Glomerular endothelial cell (primary cell): Measurements from ENCODE around the gene TLCD3B. TPM values are rescaled to one million over a fixed set of nuclear protein-coding genes. Genes with fewer than 3 reads are reported as not detected.

Source experiments
- DNase-seq: peaks from one replicate; pipeline ENCODE4 v3.0.0-alpha.2; 2011; ENCODE audit warnings: low read depth, low spot score; ENCODE audit errors: extremely low read depth
- total RNA-seq: library from RNA; depleted of rRNA; stranded (reverse); fragments of >200 nt; gene quantifications from 2 replicates; pipeline ENCODE4 v1.2.3, GENCODE V29; 2015

The TLCD3B gene
- total RNA-seq, 1 donor from 2014 or later: 0.82 TPM

- DNase-seq: no peak
Observed at GRCh38 chr16:29991571-29991904, 39.5 kb downstream of the TLCD3B start.

DNA sequence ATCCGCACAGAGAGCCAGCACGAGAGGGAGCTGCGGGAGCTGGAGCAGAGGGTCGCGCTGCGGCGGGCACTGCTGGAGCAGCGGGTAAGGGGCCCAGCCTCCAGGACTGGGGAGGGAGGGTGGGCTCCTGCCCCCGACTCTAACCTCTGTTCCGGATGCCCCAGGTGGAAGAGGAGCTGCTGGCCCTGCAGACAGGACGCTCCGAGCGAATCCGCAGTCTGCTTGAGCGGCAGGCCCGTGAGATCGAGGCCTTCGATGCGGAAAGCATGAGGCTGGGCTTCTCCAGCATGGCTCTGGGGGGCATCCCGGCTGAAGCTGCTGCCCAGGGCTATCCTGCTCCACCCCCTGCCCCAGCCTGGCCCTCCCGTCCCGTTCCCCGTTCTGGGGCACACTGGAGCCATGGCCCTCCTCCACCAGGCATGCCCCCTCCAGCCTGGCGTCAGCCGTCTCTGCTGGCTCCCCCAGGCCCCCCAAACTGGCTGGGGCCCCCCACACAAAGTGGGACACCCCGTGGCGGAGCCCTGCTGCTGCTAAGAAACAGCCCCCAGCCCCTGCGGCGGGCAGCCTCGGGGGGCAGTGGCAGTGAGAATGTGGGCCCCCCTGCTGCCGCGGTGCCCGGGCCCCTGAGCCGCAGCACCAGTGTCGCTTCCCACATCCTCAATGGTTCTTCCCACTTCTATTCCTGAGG is 40.0 kb downstream of the TLCD3B start:
- DNase-seq: no peak

- no peak for DNase-seq
Observed at GRCh38 chr16:29990034-29990433, 41.0 kb downstream of the TLCD3B start.

DNA sequence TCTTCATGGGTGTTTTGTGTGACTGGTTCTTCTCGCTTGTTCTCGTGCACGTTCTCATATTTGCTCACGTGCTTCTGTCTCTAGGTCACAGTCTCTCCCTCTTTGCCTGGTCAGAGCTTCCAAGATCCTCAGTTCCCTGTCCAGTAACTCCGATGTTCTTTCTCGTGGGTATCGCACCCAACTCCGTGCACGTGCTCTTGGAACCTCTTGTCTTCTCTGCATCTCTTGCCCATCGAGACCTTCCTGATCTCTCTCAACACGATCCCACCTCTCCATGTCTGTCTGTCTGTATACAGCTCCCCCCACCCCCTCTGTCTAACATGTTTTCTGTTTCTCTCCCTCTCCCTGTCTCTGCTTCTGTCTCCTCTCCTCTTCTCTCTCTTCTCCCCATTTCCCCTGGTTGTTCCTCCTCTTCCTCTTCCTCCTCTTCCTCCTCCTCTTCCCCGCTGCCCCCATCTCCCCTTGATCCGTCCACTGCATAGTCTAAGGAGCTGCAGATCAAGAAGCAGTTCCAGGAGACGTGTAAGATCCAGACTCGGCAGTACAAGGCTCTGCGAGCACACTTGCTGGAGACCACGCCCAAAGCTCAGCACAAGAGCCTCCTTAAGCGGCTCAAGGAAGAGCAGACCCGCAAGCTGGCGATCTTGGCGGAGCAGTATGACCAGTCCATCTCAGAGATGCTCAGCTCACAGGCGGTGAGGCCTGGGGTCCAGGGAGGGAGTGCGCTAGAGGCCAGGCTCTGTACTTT is 41.8 kb downstream of the TLCD3B start:
- DNase-seq: no peak

DNA sequence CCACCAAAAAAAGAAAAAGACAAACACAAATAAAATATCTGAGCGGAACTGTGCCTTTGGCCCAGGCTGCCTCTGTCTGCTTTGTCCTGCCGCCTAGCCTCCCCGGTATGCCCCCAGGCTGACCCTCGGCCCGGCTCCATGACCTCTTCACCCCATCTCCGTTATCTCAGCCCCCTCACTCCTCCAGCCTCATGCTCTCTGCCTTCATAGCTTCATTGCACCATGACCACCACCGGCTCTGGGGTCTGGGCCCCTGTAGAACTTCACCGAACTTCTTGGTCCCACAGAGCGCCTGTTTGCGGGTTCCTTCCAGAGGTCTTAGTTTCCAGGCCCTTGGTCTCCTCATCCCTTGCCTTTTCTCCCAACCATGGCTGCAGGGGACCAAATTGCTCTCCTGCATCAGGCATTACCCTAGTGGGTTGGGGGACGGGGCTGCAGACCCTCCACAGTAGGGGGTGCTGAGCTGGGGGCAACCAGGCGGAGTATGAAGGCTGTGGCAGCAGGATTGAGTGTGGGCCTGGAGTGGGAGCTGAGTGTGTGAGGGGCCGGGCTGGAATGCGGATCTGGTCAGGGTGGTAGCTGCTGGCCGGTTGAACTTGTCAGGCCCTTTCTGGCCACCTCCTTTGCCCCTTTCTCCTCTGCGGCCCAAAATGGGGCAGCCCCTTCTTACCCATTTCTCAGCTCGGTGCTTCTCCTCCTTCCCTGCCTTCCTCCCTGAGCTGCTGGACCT is 42.6 kb downstream of the TLCD3B start:
- DNase-seq: no peak

DNA sequence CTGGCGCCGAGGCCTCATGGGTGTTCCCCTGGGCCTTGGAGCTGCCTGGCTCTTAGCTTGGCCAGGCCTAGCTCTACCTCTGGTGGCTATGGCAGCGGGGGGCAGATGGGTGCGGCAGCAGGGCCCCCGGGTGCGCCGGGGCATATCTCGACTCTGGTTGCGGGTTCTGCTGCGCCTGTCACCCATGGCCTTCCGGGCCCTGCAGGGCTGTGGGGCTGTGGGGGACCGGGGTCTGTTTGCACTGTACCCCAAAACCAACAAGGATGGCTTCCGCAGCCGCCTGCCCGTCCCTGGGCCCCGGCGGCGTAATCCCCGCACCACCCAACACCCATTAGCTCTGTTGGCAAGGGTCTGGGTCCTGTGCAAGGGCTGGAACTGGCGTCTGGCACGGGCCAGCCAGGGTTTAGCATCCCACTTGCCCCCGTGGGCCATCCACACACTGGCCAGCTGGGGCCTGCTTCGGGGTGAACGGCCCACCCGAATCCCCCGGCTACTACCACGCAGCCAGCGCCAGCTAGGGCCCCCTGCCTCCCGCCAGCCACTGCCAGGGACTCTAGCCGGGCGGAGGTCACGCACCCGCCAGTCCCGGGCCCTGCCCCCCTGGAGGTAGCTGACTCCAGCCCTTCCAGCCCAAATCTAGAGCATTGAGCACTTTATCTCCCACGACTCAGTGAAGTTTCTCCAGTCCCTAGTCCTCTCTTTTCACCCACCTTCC is 43.5 kb downstream of the TLCD3B start:
- DNase-seq: no peak

GRCh38 chr16:29986931-29987330 is 44.1 kb downstream of the TLCD3B start:
- no peak for DNase-seq

DNA sequence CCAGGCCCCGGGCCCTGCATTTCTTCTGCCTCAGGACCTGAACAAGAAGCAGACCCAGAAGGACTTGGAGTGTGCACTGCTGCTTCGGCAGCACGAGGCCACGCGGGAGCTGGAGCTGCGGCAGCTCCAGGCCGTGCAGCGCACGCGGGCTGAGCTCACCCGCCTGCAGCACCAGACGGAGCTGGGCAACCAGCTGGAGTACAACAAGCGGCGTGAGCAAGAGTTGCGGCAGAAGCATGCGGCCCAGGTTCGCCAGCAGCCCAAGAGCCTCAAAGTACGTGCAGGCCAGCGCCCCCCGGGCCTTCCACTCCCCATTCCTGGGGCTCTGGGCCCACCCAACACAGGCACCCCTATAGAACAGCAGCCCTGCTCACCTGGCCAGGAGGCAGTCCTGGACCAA is 44.8 kb downstream of the TLCD3B start:
- no peak for DNase-seq

DNA sequence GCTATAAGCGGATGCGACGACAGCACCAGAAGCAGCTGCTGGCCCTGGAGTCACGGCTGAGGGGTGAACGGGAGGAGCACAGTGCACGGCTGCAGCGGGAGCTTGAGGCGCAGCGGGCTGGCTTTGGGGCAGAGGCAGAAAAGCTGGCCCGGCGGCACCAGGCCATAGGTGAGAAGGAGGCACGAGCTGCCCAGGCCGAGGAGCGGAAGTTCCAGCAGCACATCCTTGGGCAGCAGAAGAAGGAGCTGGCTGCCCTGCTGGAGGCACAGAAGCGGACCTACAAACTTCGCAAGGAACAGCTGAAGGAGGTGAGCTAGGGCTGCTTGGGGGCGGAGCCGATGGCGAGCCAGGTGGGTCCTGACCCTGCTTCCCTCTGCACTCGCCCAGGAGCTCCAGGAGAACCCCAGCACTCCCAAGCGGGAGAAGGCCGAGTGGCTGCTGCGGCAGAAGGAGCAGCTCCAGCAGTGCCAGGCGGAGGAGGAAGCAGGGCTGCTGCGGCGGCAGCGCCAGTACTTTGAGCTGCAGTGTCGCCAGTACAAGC is 45.7 kb downstream of the TLCD3B start:
- no peak for DNase-seq

- no peak for DNase-seq
Observed at GRCh38 chr16:29984764-29985147, 46.3 kb downstream of the TLCD3B start.

GRCh38 chr16:29984137-29984763 is 46.8 kb downstream of the TLCD3B start:
- DNase-seq: no peak

- DNase-seq: no peak
Observed at GRCh38 chr16:29983420-29984136, 47.5 kb downstream of the TLCD3B start.

DNA sequence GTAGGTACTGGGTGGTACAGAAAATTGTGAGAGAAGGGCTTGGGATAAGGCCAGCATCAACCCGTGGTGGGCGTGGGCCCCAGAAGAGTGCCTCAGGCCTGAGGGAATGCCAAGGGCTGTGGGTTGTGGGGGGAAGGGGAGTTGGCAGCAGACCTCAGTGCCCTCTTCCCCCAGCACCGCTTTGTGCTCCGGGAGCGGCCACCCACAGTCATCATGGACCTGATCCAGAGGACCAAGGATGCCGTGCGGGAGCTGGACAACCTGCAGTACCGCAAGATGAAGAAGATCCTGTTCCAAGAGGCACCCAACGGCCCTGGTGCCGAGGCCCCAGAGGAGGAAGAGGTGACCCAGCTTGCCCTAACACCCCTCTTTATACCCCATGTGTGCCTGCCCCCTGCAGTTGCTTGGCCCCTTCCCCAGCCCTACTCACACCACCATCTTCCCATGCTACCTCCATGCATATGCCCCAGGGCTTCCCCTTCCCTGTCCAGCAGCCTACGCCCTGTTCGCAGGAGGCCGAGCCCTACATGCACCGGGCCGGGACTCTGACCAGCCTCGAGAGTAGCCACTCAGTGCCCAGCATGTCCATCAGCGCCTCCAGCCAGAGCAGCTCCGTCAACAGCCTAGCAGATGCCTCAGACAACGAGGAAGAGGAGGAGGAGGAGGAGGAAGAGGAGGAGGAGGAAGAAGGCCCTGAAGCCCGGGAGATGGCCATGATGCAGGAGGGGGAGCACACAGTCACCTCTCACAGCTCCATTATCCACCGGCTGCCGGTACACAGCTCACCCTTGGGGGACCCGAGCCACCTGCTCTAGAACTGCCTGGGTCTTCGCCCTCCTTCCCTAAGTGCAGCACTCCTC is 48.3 kb downstream of the TLCD3B start:
- DNase-seq: no peak

DNA sequence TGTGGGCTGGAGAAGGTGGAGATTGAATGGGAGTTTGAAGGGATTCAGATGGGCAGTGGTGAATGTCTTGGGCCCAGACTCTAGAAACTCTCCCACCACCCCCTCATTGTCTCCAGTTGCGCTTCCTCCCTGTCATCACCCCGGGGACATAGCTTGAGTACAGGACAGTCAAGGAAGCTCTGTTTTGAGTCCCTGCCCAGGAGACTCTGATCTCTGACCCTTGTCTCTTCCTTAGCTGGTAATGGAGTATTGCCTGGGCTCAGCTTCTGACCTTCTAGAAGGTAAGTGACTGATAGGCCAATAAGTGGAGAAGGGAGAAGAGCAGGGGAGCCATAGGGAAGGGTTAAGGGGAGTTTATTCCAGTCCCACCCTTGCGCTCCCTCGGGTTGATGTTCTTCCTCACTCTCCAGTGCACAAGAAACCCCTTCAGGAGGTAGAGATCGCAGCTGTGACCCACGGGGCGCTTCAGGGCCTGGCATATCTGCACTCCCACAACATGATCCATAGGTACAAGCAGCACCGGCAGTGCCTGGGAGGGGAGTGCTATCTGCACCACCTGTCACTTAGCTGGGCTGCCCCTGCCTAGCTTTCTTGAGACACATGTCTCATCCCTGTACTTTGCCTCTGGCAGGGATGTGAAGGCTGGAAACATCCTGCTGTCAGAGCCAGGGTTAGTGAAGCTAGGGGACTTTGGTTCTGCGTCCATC is 52.4 kb downstream of the TLCD3B start:
- no peak for DNase-seq

DNA sequence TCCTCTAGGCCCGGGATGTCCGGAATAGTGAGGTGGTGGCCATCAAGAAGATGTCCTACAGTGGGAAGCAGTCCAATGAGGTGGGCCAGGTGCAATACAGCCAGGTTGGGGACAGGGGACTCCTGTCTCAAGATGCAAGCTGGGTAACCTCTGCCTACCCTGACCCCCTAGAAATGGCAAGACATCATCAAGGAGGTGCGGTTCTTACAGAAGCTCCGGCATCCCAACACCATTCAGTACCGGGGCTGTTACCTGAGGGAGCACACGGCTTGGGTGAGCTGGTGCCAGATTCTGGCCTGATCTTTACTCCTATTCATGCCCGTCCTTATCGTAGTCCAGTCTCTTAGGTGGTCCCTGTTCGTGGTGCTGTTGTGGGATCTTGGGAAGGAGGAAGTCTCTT is 53.0 kb downstream of the TLCD3B start:
- no peak for DNase-seq

DNA sequence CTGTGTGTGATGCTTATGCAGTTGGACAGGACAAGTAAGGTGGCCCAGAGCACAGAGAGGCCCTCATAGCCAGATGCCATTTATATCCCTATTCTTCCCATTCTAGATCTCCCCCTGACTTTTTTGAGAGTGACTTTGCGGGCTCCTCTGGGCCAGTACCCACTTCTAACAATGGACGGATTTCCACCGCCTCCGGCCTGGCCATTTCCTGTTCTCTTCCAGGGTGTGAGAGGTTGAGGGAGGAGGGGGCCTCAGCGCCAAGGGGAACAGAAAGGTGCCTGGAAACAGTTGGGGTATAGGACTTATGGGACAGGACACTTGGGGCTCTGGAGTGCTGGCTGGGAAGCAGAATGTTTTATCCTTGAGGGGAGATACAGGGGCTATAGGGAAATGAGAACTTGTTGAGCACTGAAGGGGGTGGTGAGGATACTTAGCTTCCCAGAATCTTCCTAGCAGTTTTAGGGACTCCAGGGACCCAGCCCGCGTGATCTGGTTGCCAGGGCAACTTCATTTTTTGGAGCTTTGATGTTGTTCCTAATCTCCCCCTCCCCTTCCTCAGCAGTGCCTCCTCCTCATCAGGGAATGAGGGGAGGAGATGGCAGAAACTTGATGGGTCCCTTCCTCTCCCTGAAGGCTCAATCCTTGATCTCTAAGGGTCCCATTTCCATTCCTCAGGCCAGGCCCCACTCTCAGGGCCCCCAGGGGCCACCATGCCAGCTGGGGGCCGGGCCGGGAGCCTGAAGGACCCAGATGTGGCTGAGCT is 53.8 kb downstream of the TLCD3B start:
- no peak for DNase-seq

- DNase-seq: no peak
Observed at GRCh38 chr16:29975811-29976511, 55.1 kb downstream of the TLCD3B start.
